SU-DHL-6 (cell line): ENCODE measurements around the gene PDE2A.
"Not testable (repeated sequence)": the region's sequence is repeated elsewhere in the genome, so short reads cannot be mapped to it uniquely, and the experiment has no call there.

Source experiments
- EZH2phosphoT487 ChIP-seq: fragments of 200-600 bp; sonication (generic), shearing (Covaris generic); conservative IDR thresholded peaks from 2 replicates; pipeline ENCODE4 v1.6.1; 2018; ENCODE audit warnings: mild to moderate bottlenecking, antibody characterized with exemption, low read length, moderate library complexity, mixed read lengths
- TF ChIP-seq, protein P1 (sequence below): fragments of 200-600 bp; sonication (generic); IDR thresholded peaks from one replicate; pipeline ENCODE4 v1.5.1; 2017; ENCODE audit warnings: antibody characterized with exemption, mild to moderate bottlenecking, low read length, moderate library complexity; ENCODE audit not compliant: insufficient read depth, poor library complexity, severe bottlenecking

DNA sequence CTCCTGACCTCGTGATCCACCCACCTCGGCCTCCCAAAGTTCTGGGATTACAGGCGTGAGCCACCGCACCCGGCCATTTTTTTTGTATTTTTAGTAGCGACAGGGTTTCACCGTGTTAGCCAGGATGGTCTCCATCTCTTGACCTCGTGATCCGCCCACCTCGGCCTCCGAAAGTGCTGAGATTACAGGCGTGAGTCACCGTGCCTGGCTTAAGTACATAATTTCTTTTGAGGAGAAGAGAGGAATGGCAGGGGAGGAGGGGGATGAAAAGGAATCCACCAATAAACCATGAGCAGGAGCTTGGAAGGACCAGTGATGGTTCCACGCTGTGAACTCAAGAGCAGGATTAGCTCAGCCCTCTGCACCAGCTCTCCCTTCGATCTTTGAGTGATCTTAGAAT, 113.4 kb downstream of the PDE2A start:
- TF ChIP-seq, protein P1, sequence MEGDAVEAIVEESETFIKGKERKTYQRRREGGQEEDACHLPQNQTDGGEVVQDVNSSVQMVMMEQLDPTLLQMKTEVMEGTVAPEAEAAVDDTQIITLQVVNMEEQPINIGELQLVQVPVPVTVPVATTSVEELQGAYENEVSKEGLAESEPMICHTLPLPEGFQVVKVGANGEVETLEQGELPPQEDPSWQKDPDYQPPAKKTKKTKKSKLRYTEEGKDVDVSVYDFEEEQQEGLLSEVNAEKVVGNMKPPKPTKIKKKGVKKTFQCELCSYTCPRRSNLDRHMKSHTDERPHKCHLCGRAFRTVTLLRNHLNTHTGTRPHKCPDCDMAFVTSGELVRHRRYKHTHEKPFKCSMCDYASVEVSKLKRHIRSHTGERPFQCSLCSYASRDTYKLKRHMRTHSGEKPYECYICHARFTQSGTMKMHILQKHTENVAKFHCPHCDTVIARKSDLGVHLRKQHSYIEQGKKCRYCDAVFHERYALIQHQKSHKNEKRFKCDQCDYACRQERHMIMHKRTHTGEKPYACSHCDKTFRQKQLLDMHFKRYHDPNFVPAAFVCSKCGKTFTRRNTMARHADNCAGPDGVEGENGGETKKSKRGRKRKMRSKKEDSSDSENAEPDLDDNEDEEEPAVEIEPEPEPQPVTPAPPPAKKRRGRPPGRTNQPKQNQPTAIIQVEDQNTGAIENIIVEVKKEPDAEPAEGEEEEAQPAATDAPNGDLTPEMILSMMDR = not testable (repeated sequence)
- not testable (repeated sequence) for TF ChIP-seq EZH2phosphoT487
